A549 (cell line): ENCODE results near the gene CARTPT.

Experiments used
- CHD2 ChIP-seq: fragments of 150-350 bp; IDR thresholded peaks from 2 replicates; pipeline ENCODE4 v1.6.1; 2014; ENCODE audit warnings: low read length; ENCODE audit not compliant: partially characterized antibody
- EP300 ChIP-seq, 2 experiments: fragments of >200 bp; sonication (Bioruptor Twin); formaldehyde crosslinking; IDR thresholded peaks; 2 replicates in 1 of 2; 3 replicates in 1 of 2; pipeline ENCODE4 v1.6.1; 2016 to 2017
- POLR2A ChIP-seq: IDR thresholded peaks from 2 replicates; pipeline ENCODE4 v1.6.1; 2012; ENCODE audit warnings: mild to moderate bottlenecking, low read length
- SREBF2 ChIP-seq: fragments of 450-650 bp; IDR thresholded peaks from 2 replicates; pipeline ENCODE4 v1.6.1; 2014; ENCODE audit warnings: mild to moderate bottlenecking, moderate library complexity
- TP53 ChIP-seq: fragments of 250-450 bp; sonication (Bioruptor Pico); IDR thresholded peaks from 2 replicates; pipeline ENCODE4 v1.5.0; 2021; ENCODE audit warnings: mild to moderate bottlenecking, moderate library complexity
- TF ChIP-seq, protein P1 (sequence below): IDR thresholded peaks from 2 replicates; pipeline ENCODE4 v1.6.1; 2012
- TF ChIP-seq, protein P2 (sequence below): fragments of >200 bp; sonication (Bioruptor Twin); formaldehyde crosslinking; IDR thresholded peaks from 3 replicates; pipeline ENCODE4 v1.5.1; 2016

DNA sequence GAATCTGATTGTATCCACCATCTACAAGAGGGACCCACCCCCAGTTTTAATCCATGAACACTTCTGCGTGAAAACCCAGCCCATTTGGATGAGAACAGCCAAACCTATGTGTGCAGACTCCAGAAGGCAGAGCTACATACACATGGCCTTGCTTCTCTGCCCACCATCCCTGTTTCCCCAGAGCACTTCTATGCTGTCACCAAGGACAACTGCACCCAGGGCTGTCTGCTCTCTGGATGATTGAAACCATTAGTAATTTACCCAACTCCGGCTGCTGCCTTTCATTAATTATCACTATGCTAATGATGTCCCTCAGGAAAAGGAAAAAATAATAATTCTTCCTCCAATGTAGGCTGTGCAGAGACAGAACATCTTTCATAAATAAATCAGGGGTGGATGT, 8.9 kb downstream of the CARTPT start:
- TF ChIP-seq POLR2A: no peak
- TF ChIP-seq, protein P1, sequence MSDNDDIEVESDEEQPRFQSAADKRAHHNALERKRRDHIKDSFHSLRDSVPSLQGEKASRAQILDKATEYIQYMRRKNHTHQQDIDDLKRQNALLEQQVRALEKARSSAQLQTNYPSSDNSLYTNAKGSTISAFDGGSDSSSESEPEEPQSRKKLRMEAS: no peak
- no peak for TF ChIP-seq CHD2
- TF ChIP-seq, protein P2, sequence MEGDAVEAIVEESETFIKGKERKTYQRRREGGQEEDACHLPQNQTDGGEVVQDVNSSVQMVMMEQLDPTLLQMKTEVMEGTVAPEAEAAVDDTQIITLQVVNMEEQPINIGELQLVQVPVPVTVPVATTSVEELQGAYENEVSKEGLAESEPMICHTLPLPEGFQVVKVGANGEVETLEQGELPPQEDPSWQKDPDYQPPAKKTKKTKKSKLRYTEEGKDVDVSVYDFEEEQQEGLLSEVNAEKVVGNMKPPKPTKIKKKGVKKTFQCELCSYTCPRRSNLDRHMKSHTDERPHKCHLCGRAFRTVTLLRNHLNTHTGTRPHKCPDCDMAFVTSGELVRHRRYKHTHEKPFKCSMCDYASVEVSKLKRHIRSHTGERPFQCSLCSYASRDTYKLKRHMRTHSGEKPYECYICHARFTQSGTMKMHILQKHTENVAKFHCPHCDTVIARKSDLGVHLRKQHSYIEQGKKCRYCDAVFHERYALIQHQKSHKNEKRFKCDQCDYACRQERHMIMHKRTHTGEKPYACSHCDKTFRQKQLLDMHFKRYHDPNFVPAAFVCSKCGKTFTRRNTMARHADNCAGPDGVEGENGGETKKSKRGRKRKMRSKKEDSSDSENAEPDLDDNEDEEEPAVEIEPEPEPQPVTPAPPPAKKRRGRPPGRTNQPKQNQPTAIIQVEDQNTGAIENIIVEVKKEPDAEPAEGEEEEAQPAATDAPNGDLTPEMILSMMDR: no peak
- TF ChIP-seq EP300 (IDR thresholded peaks at IDR 0.05): no peak
- TF ChIP-seq SREBF2: no peak
- TF ChIP-seq TP53: no peak
